Thoracic aorta (tissue), 2 donors: ENCODE data around the gene TTC23. TPM values are rescaled to one million over a fixed set of nuclear protein-coding genes. Genes with fewer than 3 reads are reported as not detected.

Experiments
- ATAC-seq: fragments of 150-250 bp; one replicate; pipeline ENCODE4 v1.8.0; 2017; ENCODE audit warnings: low read depth; ENCODE audit not compliant: insufficient number of reproducible peaks, low FRiP score
- DNase-seq: peaks from one replicate; pipeline ENCODE4 v3.0.0-alpha.2; 2020; ENCODE audit warnings: low spot score
- H3K27ac ChIP-seq, 2 donors: fragments of 200-600 bp; sonication (generic); 1 replicate in 1 of 2; 2 replicates in 1 of 2; pipeline ENCODE4 v1.5.1; 2016; ENCODE audit warnings: mild to moderate bottlenecking in 2 of 2, moderate library complexity in 2 of 2
- H3K27me3 ChIP-seq: fragments of 200-600 bp; sonication (generic); replicated peaks from 2 replicates; pipeline ENCODE4 v1.6.0; 2016; ENCODE audit warnings: mild to moderate bottlenecking; ENCODE audit not compliant: insufficient read depth
- H3K36me3 ChIP-seq: fragments of 200-600 bp; sonication (generic); one replicate; pipeline ENCODE4 v1.5.1; 2016
- H3K4me1 ChIP-seq, 2 donors: fragments of 200-600 bp; sonication (generic); 1 replicate in 1 of 2; 2 replicates in 1 of 2; pipeline versions ENCODE4 v1.5.1 to v1.6.0; 2016; ENCODE audit warnings: low read depth in 2 of 2, mild to moderate bottlenecking in 1 of 2; ENCODE audit not compliant: control insufficient read depth in 1 of 2
- H3K4me3 ChIP-seq: fragments of 200-600 bp; sonication (generic); 2 replicates; pipeline ENCODE4 v1.5.1; 2016; ENCODE audit warnings: mild to moderate bottlenecking
- H3K9me3 ChIP-seq: fragments of 200-600 bp; sonication (generic); 2 replicates; pipeline ENCODE4 v1.5.1; 2016
- total RNA-seq, 2 donors: library from RNA; depleted of rRNA; stranded (reverse); fragments of >200 nt; gene quantifications; one replicate each; pipeline versions ENCODE4 v1.1.0 to v1.2.3, GENCODE V29; 2016
- TF ChIP-seq, protein P1 (sequence below): fragments of 200-600 bp; sonication (generic); IDR thresholded peaks from one replicate; pipeline ENCODE4 v1.5.1; 2019; ENCODE audit warnings: antibody characterized with exemption

The TTC23 gene
- total RNA-seq, 2 donors from 2014 or later: 14.2 to 32.8 TPM

DNA sequence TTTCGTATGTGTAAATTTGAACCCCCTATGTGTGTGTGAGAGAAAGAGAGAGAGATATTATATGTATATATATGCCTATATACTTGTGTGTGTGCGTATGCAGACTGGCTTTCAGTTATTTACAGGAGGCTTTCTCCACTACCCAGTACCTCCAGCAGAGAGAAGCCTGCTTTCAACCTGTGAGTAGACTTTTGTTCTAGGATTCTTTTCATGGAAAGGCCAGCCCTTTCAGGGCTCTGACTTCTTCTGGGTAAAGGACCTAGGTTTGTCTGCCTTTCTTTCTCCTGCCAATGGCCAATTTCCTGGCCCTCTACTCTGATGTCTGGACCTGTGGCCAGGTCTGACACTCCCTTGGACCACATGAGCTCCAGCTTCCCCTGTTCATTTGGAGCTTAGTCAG is 25.7 kb upstream of the TTC23 start:
- ATAC-seq (no peak), DNase-seq (no peak)
- Histone ChIP-seq H3K9me3 (no peaks in the 10 kb centered on the region), H3K4me3 (no peak overlapping the region), H3K4me1 (no peaks in the 10 kb centered on the region), H3K36me3 (no peaks in the 10 kb centered on the region), H3K27me3 (no peaks in the 10 kb centered on the region), H3K27ac (no peak overlapping the region)
- TF ChIP-seq, protein P1, sequence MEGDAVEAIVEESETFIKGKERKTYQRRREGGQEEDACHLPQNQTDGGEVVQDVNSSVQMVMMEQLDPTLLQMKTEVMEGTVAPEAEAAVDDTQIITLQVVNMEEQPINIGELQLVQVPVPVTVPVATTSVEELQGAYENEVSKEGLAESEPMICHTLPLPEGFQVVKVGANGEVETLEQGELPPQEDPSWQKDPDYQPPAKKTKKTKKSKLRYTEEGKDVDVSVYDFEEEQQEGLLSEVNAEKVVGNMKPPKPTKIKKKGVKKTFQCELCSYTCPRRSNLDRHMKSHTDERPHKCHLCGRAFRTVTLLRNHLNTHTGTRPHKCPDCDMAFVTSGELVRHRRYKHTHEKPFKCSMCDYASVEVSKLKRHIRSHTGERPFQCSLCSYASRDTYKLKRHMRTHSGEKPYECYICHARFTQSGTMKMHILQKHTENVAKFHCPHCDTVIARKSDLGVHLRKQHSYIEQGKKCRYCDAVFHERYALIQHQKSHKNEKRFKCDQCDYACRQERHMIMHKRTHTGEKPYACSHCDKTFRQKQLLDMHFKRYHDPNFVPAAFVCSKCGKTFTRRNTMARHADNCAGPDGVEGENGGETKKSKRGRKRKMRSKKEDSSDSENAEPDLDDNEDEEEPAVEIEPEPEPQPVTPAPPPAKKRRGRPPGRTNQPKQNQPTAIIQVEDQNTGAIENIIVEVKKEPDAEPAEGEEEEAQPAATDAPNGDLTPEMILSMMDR: no peak

- H3K9me3 ChIP-seq: no peaks in the 10 kb centered on the region
- ATAC-seq: no peak
- no peaks in the 10 kb centered on the region for H3K36me3 ChIP-seq
- H3K4me1 ChIP-seq: no peaks in the 10 kb centered on the region
- no peak overlapping the region for H3K27ac ChIP-seq
- no peaks in the 10 kb centered on the region for H3K27me3 ChIP-seq
- H3K4me3 ChIP-seq: no peak overlapping the region
- no peak for DNase-seq
- TF ChIP-seq, protein P1: no peak
These were observed 24.4 kb upstream of the TTC23 start for GRCh38 chr15:99273801-99274200.

DNA sequence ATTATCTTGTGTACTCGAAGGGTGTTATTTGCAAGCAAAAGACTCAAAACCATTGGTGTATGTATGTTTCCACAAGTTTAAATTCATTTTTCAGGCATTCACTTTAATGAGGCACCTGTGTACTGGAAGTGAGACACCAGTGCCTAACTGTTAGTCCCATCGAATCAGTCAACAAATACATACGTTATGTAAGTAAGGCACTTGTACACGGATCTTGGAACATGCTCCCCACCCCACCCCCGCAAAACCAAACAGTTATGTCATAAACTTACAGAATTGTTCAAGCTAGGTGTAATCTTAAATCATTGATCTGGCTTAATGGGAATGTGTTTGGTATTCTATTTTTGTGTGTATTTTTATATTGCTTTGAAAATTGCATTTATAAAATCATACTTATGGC is 19.1 kb upstream of the TTC23 start:
- no peak for DNase-seq
- Histone ChIP-seq H3K9me3 (no peaks in the 10 kb centered on the region), H3K27ac (no peak overlapping the region), H3K36me3 (no peaks in the 10 kb centered on the region), H3K27me3 (no peaks in the 10 kb centered on the region), H3K4me3 (no peak overlapping the region), H3K4me1 (no peaks in the 10 kb centered on the region)
- ATAC-seq: no peak
- TF ChIP-seq, protein P1: no peak

GRCh38 chr15:99267957-99268356 is 18.6 kb upstream of the TTC23 start:
- no peak for DNase-seq
- TF ChIP-seq, protein P1: no peak
- ATAC-seq: no peak

GRCh38 chr15:99265541-99266070 is 16.2 kb upstream of the TTC23 start:
- Histone ChIP-seq H3K9me3 (no peaks in the 10 kb centered on the region), H3K27me3 (no peaks in the 10 kb centered on the region), H3K36me3 (no peaks in the 10 kb centered on the region), H3K27ac (no peak overlapping the region), H3K4me3 (no peak overlapping the region), H3K4me1 (no peaks in the 10 kb centered on the region)
- TF ChIP-seq, protein P1: no peak
- ATAC-seq: no peak
- no peak for DNase-seq

More at GRCh38 chr15:99267957-99268356, 18.6 kb upstream of the TTC23 start:
- Histone ChIP-seq H3K9me3 (no peaks in the 10 kb centered on the region), H3K27me3 (no peaks in the 10 kb centered on the region), H3K36me3 (no peaks in the 10 kb centered on the region), H3K27ac (no peak overlapping the region), H3K4me3 (no peak overlapping the region), H3K4me1 (no peaks in the 10 kb centered on the region)
